NT2/D1 (cell line): ENCODE data around the gene TTC24.

Source experiments
- SUZ12 ChIP-seq: IDR thresholded peaks from 2 replicates; pipeline ENCODE4 v1.6.1; 2011; ENCODE audit not compliant: insufficient read length, insufficient read depth; ENCODE audit errors: extremely low read depth
- YY1 ChIP-seq: IDR thresholded peaks from 2 replicates; pipeline ENCODE4 v1.6.1; 2011; ENCODE audit not compliant: insufficient read length, insufficient read depth
- ZNF274 ChIP-seq: IDR thresholded peaks from 2 replicates; pipeline ENCODE4 v1.6.1; 2011; ENCODE audit warnings: mild to moderate bottlenecking, low read depth, low read length

GRCh38 chr1:156560585-156561163 lies 18.8 kb upstream of the TTC24 start:
- TF ChIP-seq YY1 = no peak
- no peak for TF ChIP-seq ZNF274
- no peak for TF ChIP-seq SUZ12
